Gastroesophageal sphincter (tissue), 3 donors: ENCODE results near the gene CNNM4.

Experiments
- CTCF ChIP-seq, 4 experiments: fragments of 200-600 bp in 2 of 4; fragments of 450-650 bp in 2 of 4; sonication (generic) in 1 of 4; IDR thresholded peaks; one replicate each; pipeline ENCODE4 v1.5.1; 2017 to 2019; ENCODE audit warnings: antibody characterized with exemption in 4 of 4, mild to moderate bottlenecking in 2 of 4, moderate library complexity in 2 of 4
- EP300 ChIP-seq: sonication (generic); formaldehyde crosslinking; IDR thresholded peaks from one replicate; pipeline ENCODE4 v1.6.1; 2017; ENCODE audit warnings: antibody characterized with exemption, mild to moderate bottlenecking
- POLR2A ChIP-seq, 2 donors: fragments of 450-650 bp; IDR thresholded peaks; one replicate each; pipeline ENCODE4 v1.6.1; 2017; ENCODE audit warnings: antibody characterized with exemption in 2 of 2, mild to moderate bottlenecking in 2 of 2, moderate library complexity in 1 of 2
- POLR2AphosphoS5 ChIP-seq: sonication (generic); formaldehyde crosslinking; IDR thresholded peaks from one replicate; pipeline ENCODE4 v1.6.1; 2017; ENCODE audit warnings: antibody characterized with exemption

GRCh38 chr2:96861074-96861473 lies 100.4 kb downstream of the CNNM4 start:
- TF ChIP-seq CTCF (IDR thresholded peaks at IDR 0.05) (no peak), EP300 (no peak), POLR2AphosphoS5 (no peak), POLR2A (IDR thresholded peaks at IDR 0.05) (no peak)
